GM21619 (cell line): Measurements from ENCODE around the gene DGAT2.

Experiments used
- ATAC-seq: cut with Tn5 transposase; IDR thresholded peaks from one replicate; pipeline ENCODE4 v1.9.1; 2021; ENCODE audit not compliant: unreplicated experiment

DGAT2 gene

DNA sequence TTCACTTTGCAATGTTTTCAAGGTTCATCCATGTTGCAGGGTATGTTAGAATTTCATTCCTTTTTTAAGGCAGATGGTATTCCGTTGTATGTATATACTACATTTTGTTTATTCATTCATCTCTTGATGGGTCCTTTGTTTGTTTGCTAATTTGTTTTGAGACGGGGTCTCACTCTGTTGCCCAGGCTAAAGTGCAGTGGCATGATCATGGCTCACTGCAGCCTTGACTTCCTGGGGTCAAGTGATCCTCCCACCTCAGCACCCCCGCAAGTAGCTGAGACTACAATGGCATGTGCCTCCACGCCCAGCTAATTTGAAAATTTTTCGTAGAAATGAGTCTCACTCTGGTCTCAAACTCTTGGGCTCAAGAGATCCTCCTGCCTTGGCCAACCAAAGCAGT lies 52.6 kb downstream of the DGAT2 start:
- no peak for ATAC-seq

- no peak for ATAC-seq
Measured at GRCh38 chr11:75822541-75822940, 54.0 kb downstream of the DGAT2 start.

DNA sequence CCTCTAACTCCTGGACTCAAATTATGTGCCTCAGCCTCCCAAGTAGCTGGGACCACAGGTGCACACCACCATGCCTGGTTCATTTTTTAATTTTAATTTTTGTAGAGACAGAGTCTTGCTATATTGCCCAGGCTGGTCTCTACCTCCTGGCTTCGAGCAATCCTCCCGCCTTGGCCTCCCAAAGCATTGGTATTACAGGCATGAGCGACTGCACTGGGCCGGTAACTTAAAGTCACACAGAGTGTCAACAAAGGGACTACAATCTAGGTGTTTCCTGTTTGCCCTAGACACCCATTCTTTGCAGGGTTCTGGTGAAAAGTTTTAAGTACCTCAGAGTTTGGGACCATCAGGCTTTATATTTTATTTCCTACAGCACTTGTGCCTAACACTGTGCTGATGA lies 54.8 kb downstream of the DGAT2 start:
- ATAC-seq = no peak

DNA sequence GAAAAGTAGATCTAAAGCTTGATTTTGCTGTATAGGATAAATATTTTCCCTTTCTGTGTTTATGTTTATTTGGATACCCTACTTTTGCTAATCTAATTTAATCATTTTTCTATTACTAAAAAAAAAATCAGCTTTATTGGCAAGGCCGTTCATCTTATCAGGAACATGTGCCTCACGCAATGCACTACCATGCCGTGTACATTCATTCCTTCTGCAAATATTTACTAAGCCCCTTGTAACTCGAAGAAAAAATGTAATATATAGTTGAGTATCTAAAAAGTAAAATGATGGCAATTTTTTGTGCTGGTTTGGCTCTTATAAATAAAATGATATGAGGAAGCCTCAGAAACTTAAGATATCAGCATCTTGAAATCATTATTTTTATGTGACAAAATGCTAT lies 55.4 kb downstream of the DGAT2 start:
- ATAC-seq = no peak

- ATAC-seq = no peak
Measured at GRCh38 chr11:75826461-75827230, 58.1 kb downstream of the DGAT2 start.

DNA sequence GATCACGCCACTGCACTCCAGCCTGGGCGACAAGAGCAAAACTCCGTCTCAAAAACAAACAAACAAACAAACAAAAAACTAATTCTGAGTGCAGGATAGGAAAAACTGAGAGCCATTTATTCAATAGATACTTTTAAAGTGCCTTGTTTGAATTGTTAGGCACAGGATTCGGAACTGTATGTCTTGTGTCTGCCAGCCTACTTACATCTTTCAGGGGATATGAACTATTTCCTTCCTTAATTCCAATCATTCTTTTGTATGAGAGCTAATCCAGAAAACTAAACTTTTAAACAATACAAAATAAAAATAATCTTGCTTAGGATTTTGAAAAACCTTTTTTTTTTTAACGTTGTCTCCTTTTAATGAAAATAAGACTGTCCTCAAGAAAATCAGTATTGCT lies 59.0 kb downstream of the DGAT2 start:
- no peak for ATAC-seq

- no peak for ATAC-seq
Measured at GRCh38 chr11:75831915-75832502, 63.4 kb downstream of the DGAT2 start.

DNA sequence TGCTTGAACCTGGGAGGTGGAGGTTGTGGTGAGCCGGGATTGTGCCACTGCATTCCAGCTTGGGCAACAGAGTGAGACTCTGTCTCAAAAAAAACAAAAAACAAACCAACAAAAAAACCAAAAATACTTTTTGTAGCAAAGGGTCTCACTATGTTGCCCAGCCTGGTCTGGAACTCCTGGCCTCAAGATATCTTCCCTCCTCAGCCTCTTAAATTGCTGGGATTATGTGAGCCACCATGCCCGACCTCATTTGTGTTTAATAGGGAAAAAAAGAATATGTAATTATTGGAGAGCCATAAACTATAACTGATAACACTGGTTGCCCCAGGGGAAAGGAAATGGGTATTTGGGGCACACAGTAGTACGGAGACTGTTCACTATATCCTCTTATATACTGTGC lies 66.2 kb downstream of the DGAT2 start:
- ATAC-seq = no peak

DNA sequence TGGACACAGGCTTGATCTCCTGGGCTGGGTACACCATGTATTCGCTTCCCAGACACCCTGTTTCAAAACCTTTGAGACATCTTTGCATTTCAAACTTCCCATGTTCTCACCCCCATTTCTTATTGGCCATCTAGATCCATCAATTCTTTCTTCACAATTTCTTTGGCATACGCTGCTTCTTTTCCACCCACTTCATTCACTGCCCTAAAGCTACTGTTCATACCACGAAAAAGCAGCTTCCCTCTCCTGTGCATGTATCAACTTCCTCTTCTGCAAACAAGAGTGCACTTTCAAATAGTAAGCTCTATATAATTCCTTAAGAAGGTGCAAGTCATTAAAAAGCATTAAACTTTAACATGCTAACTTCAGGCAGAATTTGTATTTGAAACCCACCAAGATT lies 67.8 kb downstream of the DGAT2 start:
- no peak for ATAC-seq

DNA sequence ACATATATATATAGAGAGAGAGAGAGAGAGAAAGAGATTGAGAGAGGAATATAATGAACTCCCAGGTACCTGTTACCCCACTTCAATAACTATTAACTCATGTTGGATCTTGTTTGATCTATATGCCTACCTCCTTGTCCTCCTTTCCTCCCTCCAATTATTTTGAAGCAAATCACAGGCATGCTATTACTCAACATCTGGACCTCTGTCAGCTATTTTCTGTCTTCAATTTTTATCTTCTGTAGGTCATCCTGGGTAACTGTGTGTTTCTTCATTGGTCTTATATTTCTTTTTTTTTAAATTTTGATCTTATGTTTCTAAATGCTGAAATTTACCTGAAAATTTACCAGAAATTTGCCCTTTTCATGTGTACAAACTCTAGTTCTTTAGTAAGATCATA lies 71.3 kb downstream of the DGAT2 start:
- ATAC-seq = no peak

DNA sequence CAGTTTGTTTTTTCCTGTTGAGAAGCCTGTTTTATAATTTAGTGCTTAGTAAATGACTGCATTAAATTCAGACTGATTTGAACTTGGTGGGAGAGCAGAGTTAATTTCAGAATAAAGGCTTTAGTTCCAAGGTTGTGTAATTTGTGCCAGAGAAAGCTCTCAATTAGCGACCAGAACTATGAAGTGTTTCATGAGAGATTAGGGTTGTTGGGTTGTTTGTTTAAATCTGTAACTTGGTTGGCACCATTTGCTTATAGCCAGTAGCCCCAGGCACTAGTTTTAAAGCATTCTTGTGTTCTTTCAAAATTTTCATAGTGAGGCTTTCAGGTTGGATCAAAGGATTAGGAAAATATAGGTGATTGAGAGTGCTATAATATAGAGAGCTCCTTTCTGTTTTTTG lies 71.9 kb downstream of the DGAT2 start:
- no peak for ATAC-seq

GRCh38 chr11:75841739-75842138 lies 73.2 kb downstream of the DGAT2 start:
- ATAC-seq = no peak

GRCh38 chr11:75845324-75845723 lies 76.7 kb downstream of the DGAT2 start:
- ATAC-seq = no peak

DNA sequence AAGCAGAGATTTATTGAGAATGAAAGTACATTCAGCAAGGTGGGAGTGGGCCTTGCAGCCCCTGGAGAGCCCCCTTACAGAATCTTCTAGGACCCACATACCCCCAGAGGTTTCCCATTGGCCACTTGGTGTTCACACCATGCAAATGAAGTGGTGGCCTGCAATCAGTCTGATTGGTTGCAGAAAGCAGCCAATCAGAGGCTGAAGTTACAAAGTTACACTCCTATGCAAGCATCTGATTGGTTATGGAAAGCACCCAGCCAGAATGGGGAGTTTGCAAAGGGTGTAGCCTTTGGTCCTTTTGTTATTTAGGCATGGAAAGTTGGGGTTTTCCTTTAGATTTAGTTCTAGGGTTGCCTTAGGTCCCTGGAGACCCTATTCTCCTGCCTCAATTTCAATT lies 81.3 kb downstream of the DGAT2 start:
- no peak for ATAC-seq

DNA sequence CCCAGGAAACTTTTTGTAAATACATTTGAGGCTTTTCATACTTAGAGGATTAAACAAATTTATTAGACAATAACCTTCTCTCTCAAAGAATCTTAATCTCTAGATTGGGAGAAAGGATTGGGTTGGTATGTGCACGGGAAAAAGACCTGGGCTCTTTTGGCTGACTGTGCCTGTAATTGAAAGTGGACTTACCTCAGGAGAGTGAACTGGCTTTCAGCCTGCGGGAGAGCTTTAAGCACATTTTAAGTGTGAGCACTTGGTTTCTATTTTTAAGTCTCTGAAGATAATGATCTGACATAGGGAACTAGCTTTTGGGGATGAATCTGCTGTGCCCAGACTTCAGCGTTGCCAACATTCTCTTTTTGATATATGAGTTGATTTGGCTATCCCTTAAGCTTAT lies 82.2 kb downstream of the DGAT2 start:
- ATAC-seq = no peak
